ENCODE measurements around the gene EFCAB6. TPM values are rescaled to one million over a fixed set of nuclear protein-coding genes. Genes with fewer than 3 reads are reported as not detected.
A peak's percentile ranks its signal among the peaks of the same experiment; 100 is the strongest.

Gene EFCAB6
- total RNA-seq, 4 donors from 2014 or later: 1.2 to 4.0 (median 3.0) TPM

DNA sequence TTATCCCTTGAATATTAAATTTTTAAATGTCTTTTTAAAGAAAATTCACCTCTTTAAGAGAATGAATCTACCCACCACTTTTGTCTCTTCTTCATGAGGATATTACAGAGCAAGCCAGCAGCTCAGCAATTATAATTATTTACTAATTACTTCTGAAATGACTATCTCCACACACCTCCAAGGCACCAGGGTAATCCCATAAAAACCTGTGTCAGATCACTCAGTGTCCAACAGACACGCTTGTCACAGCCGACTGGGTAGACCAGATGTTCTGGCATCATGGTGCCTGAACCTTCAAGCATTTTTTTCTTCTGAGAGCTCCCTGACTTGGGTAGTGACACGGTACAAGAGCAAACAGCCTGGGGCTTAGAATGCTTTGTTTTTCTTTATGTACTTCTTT, 61.4 kb downstream of the EFCAB6 start:
- peak; percentile 8 for DNase-seq (ENCODE audit: extremely low spot score)
- H3K27me3 ChIP-seq: no peaks in the 10 kb centered on the region
- H3K36me3 ChIP-seq: no peaks in the 10 kb centered on the region
- intact Hi-C loops (cut with DNase I): no loop called here
- H3K27ac ChIP-seq (replicated peaks in 1 of 4): no peak overlapping the region
- no peaks in the 10 kb centered on the region for H3K4me1 ChIP-seq
- TF ChIP-seq POLR2AphosphoS5 (IDR thresholded peaks at IDR 0.05) (no peak), POLR2A (IDR thresholded peaks at IDR 0.05; ENCODE audit: low read depth) (no peak), EP300 (IDR thresholded peaks at IDR 0.05) (no peak)
- TF ChIP-seq, protein P1, sequence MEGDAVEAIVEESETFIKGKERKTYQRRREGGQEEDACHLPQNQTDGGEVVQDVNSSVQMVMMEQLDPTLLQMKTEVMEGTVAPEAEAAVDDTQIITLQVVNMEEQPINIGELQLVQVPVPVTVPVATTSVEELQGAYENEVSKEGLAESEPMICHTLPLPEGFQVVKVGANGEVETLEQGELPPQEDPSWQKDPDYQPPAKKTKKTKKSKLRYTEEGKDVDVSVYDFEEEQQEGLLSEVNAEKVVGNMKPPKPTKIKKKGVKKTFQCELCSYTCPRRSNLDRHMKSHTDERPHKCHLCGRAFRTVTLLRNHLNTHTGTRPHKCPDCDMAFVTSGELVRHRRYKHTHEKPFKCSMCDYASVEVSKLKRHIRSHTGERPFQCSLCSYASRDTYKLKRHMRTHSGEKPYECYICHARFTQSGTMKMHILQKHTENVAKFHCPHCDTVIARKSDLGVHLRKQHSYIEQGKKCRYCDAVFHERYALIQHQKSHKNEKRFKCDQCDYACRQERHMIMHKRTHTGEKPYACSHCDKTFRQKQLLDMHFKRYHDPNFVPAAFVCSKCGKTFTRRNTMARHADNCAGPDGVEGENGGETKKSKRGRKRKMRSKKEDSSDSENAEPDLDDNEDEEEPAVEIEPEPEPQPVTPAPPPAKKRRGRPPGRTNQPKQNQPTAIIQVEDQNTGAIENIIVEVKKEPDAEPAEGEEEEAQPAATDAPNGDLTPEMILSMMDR (IDR thresholded peaks at IDR 0.05): no peak
- no peak overlapping the region for H3K4me3 ChIP-seq
- 89% methylated on average over 3 of the region's 3 CpGs for WGBS
- no peaks in the 10 kb centered on the region for H3K9me3 ChIP-seq

DNA sequence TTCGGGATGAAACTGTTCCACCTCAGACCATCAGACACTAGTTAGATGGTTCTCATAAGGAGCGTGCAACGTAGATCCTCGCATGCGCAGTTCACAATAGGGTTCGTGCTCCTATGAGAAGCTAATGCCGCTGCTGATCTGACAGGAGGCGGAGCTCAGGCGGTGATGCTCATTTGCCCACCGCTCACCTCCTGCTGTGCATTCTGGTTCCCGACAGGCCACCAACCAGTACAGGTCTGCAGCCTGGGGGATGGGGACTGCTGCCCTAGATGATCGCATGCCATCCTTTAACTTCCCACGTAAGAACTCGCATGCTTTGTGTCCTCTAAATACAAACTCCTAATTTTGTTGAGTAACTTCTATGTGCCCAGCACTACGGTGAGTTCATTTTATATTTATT, 62.6 kb downstream of the EFCAB6 start:
- H3K27ac ChIP-seq (replicated peaks in 1 of 4): no peak overlapping the region
- DNase-seq (ENCODE audit: extremely low spot score): peak; percentile 75
- H3K9me3 ChIP-seq: no peaks in the 10 kb centered on the region
- TF ChIP-seq EP300 (IDR thresholded peaks at IDR 0.05): no peak
- TF ChIP-seq, protein P1 (IDR thresholded peaks at IDR 0.05): no peak
- TF ChIP-seq POLR2A (IDR thresholded peaks at IDR 0.05; ENCODE audit: low read depth): no peak
- TF ChIP-seq POLR2AphosphoS5 (IDR thresholded peaks at IDR 0.05): no peak
- no peaks in the 10 kb centered on the region for H3K27me3 ChIP-seq
- H3K4me3 ChIP-seq: no peak overlapping the region
- no peaks in the 10 kb centered on the region for H3K36me3 ChIP-seq
- H3K4me1 ChIP-seq: peaks cover 0 to 12% (median 10%) of the 10 kb centered on the region in 4 donors
- 85% methylated on average over 15 of the region's 15 CpGs for WGBS
- intact Hi-C loops (cut with DNase I): no loop called here

DNA sequence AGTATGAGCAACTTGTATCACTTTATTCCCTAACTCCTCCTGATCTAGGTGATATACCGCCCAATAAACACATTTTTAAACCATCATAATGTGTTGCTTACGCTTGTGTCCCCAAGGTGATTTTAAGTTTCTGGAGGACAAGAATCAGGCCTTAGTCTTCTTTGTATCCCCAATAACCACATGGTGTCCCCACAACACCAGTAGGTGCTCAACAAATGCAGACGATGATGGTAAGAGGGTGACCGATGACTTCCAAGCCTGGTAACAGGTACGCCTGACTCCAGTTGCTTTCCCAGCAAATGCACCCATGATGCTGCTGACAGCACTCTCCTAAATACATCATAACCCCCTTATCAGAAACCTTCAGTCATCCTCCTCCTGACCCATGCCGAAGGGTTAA, 64.2 kb downstream of the EFCAB6 start:
- no peak for DNase-seq (ENCODE audit: extremely low spot score)
- H3K36me3 ChIP-seq: no peaks in the 10 kb centered on the region
- H3K4me3 ChIP-seq: no peak overlapping the region
- intact Hi-C loops (cut with DNase I): no loop called here
- H3K9me3 ChIP-seq: no peaks in the 10 kb centered on the region
- H3K27ac ChIP-seq (replicated peaks in 1 of 4): no peak overlapping the region
- no peaks in the 10 kb centered on the region for H3K27me3 ChIP-seq
- 98% methylated on average over 6 of the region's 6 CpGs for WGBS
- TF ChIP-seq POLR2A (IDR thresholded peaks at IDR 0.05; ENCODE audit: low read depth): no peak
- TF ChIP-seq, protein P1 (IDR thresholded peaks at IDR 0.05): no peak
- TF ChIP-seq POLR2AphosphoS5 (IDR thresholded peaks at IDR 0.05): no peak
- no peak for TF ChIP-seq EP300 (IDR thresholded peaks at IDR 0.05)
- peaks cover 0 to 13% (median 10%) of the 10 kb centered on the region in 4 donors for H3K4me1 ChIP-seq

DNA sequence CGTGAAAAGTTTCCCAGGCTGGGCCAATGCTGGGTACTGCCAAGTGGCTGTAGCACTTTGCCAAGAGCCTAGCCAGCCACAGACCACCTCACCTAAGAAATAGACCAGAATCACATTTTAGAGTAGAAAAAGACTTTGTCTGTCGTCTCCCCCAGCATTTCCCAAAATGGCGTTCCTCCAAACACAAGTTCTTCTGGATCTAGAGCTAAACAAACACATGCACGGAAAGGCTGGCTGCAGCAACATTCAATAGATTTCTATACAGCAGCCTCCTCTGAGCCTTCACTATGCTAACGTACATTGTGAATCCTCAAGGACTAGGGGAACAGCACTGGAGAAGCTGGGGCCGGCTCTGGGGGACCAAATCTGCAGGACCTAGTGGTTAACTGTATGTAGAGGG, 65.0 kb downstream of the EFCAB6 start:
- no peaks in the 10 kb centered on the region for H3K36me3 ChIP-seq
- DNase-seq (ENCODE audit: extremely low spot score): peak; percentile 88
- H3K4me3 ChIP-seq: no peak overlapping the region
- H3K4me1 ChIP-seq: peaks cover 0 to 13% (median 10%) of the 10 kb centered on the region in 4 donors
- no peaks in the 10 kb centered on the region for H3K9me3 ChIP-seq
- 89% methylated on average over 6 of the region's 6 CpGs for WGBS
- no peak overlapping the region for H3K27ac ChIP-seq (replicated peaks in 1 of 4)
- intact Hi-C loops (cut with DNase I): no loop called here
- TF ChIP-seq EP300 (IDR thresholded peaks at IDR 0.05) (no peak), POLR2AphosphoS5 (IDR thresholded peaks at IDR 0.05) (no peak), POLR2A (IDR thresholded peaks at IDR 0.05; ENCODE audit: low read depth) (no peak)
- TF ChIP-seq, protein P1 (IDR thresholded peaks at IDR 0.05): no peak
- H3K27me3 ChIP-seq: peaks cover 0 to 6% (median 0%) of the 10 kb centered on the region in 4 donors

DNA sequence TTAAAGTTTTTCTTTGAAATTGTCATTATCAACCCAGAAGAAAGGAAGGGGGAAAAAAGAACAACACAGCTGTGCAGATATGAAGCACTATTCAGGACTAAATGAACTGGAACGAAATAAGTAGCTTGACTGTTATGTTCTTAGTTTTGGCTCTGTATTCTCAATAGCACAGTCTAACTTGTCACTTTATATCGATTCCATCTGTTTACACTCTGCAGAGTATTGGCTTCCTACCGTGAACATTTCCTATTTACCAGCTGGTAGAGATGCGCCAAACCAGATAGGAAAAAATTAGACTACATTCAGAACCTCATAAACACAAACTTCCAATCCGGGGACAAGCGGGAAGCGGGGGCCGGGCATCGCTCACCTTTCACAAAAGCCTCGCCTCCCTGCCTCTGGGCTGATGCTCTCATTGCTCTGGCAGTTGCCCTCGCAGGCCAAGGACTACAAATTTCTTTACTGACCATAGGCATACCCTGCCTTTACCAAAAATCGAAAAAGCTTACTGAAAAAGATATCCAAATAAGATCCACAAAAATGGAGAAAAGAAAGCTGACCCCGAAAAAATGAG, 66.2 kb downstream of the EFCAB6 start:
- peaks cover 0 to 13% (median 10%) of the 10 kb centered on the region in 4 donors for H3K4me1 ChIP-seq
- H3K27ac ChIP-seq (replicated peaks in 1 of 4): no peak overlapping the region

More for the DNA sequence above, 66.2 kb downstream of the EFCAB6 start:
- TF ChIP-seq, protein P1 (IDR thresholded peaks at IDR 0.05): no peak
- TF ChIP-seq EP300 (IDR thresholded peaks at IDR 0.05): no peak
- 80% methylated on average over 13 of the region's 13 CpGs for WGBS
- H3K4me3 ChIP-seq: no peak overlapping the region
- peak; percentile 85 for DNase-seq (ENCODE audit: extremely low spot score)
- H3K27me3 ChIP-seq: peaks cover 0 to 15% (median 0%) of the 10 kb centered on the region in 4 donors
- H3K9me3 ChIP-seq: no peaks in the 10 kb centered on the region
- intact Hi-C loops (cut with DNase I): no loop called here
- no peaks in the 10 kb centered on the region for H3K36me3 ChIP-seq
